HepG2 (cell line): ENCODE results near the gene ABCG4. TPM values are rescaled to one million over a fixed set of nuclear protein-coding genes. Genes with fewer than 3 reads are reported as not detected.

ENCODE experiments used
- ATF1 ChIP-seq: IDR thresholded peaks from 2 replicates; pipeline ENCODE4 v1.6.1; 2016; ENCODE audit warnings: mild to moderate bottlenecking, control low read depth
- ATF7-NPFF ChIP-seq: sonication (generic); formaldehyde crosslinking; IDR thresholded peaks from 2 replicates; pipeline ENCODE4 v1.8.1; 2023; ENCODE audit warnings: mild to moderate bottlenecking, low read depth, missing genetic modification reagents, moderate library complexity
- GPN1 ChIP-seq: sonication (generic); formaldehyde crosslinking; IDR thresholded peaks from 2 replicates; pipeline ENCODE4 v1.5.1; 2020; ENCODE audit warnings: missing genetic modification reagents, borderline replicate concordance
- HOXA3 ChIP-seq: sonication (generic); formaldehyde crosslinking; IDR thresholded peaks from 2 replicates; pipeline ENCODE4 v1.5.0; 2020; ENCODE audit warnings: missing genetic modification reagents
- KDM5B ChIP-seq: sonication (generic); formaldehyde crosslinking; IDR thresholded peaks from 2 replicates; pipeline ENCODE4 v1.4.0; 2020; ENCODE audit warnings: missing genetic modification reagents, mild to moderate bottlenecking, borderline replicate concordance
- MXD1 ChIP-seq: sonication (generic); formaldehyde crosslinking; IDR thresholded peaks from 2 replicates; pipeline ENCODE4 v1.4.0; 2020; ENCODE audit warnings: mild to moderate bottlenecking, missing genetic modification reagents
- MZF1 ChIP-seq: sonication (generic); formaldehyde crosslinking; IDR thresholded peaks from 2 replicates; pipeline ENCODE4 v1.8.1; 2023; ENCODE audit warnings: mild to moderate bottlenecking, missing genetic modification reagents, borderline replicate concordance
- PTBP1 ChIP-seq: fragments of 200-400 bp; formaldehyde crosslinking; IDR thresholded peaks from 2 replicates; pipeline ENCODE4 v1.6.1; 2018; ENCODE audit warnings: low read length, low read depth; ENCODE audit not compliant: poor library complexity, severe bottlenecking
- RNF2 ChIP-seq: fragments of 450-650 bp; conservative IDR thresholded peaks from 2 replicates; pipeline ENCODE4 v1.6.1; 2016; ENCODE audit warnings: low read depth
- SP2 ChIP-seq: sonication (generic); formaldehyde crosslinking; IDR thresholded peaks from 2 replicates; pipeline ENCODE4 v1.5.1; 2020; ENCODE audit warnings: mild to moderate bottlenecking, missing genetic modification reagents
- SP5 ChIP-seq: IDR thresholded peaks from 2 replicates; pipeline ENCODE4 v1.6.1; 2016; ENCODE audit warnings: low read depth, borderline replicate concordance
- ZNF136 ChIP-seq: sonication (generic); formaldehyde crosslinking; IDR thresholded peaks from 2 replicates; pipeline ENCODE4 v1.8.1; 2022; ENCODE audit warnings: low read depth, mild to moderate bottlenecking, moderate library complexity, missing genetic modification reagents
- ZNF546 ChIP-seq: sonication (generic); formaldehyde crosslinking; conservative IDR thresholded peaks from 2 replicates; pipeline ENCODE4 v1.8.1; 2023; ENCODE audit warnings: mild to moderate bottlenecking, missing genetic modification reagents
- ZNF577 ChIP-seq: sonication (generic); formaldehyde crosslinking; IDR thresholded peaks from 2 replicates; pipeline ENCODE4 v1.4.0; 2020; ENCODE audit warnings: mild to moderate bottlenecking, low read depth, missing genetic modification reagents, borderline replicate concordance
- ZNF7 ChIP-seq: IDR thresholded peaks from 2 replicates; pipeline ENCODE4 v1.6.1; 2016; ENCODE audit warnings: missing biosample characterization, missing genetic modification reagents
- polyA plus RNA-seq, 8 experiments: library from polyadenylated mRNA; depleted of rRNA in 3 of 8; stranded (reverse) in 7 of 8; unstranded in 1 of 8; fragments of >200 nt; fragmentation: Illumina TruSeq in 4 of 8; extraction: Trizol in 4 of 8; gene quantifications; 2 replicates each; pipeline versions ENCODE4 v1.2.1 to v1.2.3, GENCODE V29; 2011 to 2016; ENCODE audit warnings: low read depth in 4 of 8, missing spikeins in 1 of 8, mixed read lengths in 1 of 8; ENCODE audit not compliant: insufficient read depth in 1 of 8
- total RNA-seq, 5 experiments: library from RNA; depleted of rRNA; stranded (reverse); fragments of >200 nt; fragmentation: Illumina TruSeq; extraction: Trizol; gene quantifications; 2 replicates each; pipeline ENCODE4 v1.2.3, GENCODE V29; 2016; ENCODE audit warnings: low read depth in 1 of 5
- TF ChIP-seq, protein P1 (sequence below), 2 experiments: sonication (generic) in 1 of 2; formaldehyde crosslinking in 1 of 2; IDR thresholded peaks; 2 replicates each; pipeline versions ENCODE4 v1.5.1 to v1.6.1; 2011 to 2020; ENCODE audit warnings: borderline replicate concordance in 1 of 2, low read depth in 1 of 2, low read length in 1 of 2, mild to moderate bottlenecking in 1 of 2, missing genetic modification reagents in 1 of 2, moderate library complexity in 1 of 2
- TF ChIP-seq, protein P2 (sequence below): sonication (generic); formaldehyde crosslinking; IDR thresholded peaks from 2 replicates; pipeline ENCODE4 v1.4.0; 2020; ENCODE audit warnings: mild to moderate bottlenecking, missing genetic modification reagents
- TF ChIP-seq, protein P3 (sequence below): sonication (generic); formaldehyde crosslinking; IDR thresholded peaks from 2 replicates; pipeline ENCODE4 v1.8.1; 2023; ENCODE audit warnings: mild to moderate bottlenecking, missing genetic modification reagents, borderline replicate concordance

The ABCG4 gene
- total and polyA plus RNA-seq, 2 of the 13 experiments (the other 11 are each of a cell fraction or from before 2014, with no cell fraction given), result not detected

GRCh38 chr11:119205574-119206510 is 57.0 kb downstream of the ABCG4 start, which contains the start of gene CBL (continued):
- TF ChIP-seq SP2 (no peak), GPN1 (CRISPR knock-in tag) (no peak), SP5 (CRISPR knock-in tag) (peak; percentile 66; the same call in 1 of the 2 replicates), MXD1 (CRISPR knock-in tag) (peak; percentile 68; the same call in 1 of the 2 replicates), MZF1 (CRISPR knock-in tag) (no peak), ZNF577 (CRISPR knock-in tag) (no peak), ZNF136 (CRISPR knock-in tag) (0 out of 2 replicates have a peak, but pooled peaks have one; percentile 22), RNF2 (no peak), ZNF546 (peak; percentile 67; the same call in 1 of the 2 replicates), ATF7-NPFF (CRISPR knock-in tag) (0 out of 2 replicates have a peak, but pooled peaks have one; percentile 23), KDM5B (CRISPR knock-in tag) (peak; percentile 67; the same call in 1 of the 2 replicates), PTBP1 (no peak), ATF1 (CRISPR knock-in tag) (no peak), HOXA3 (CRISPR knock-in tag) (no peak), ZNF7 (no peak)
- TF ChIP-seq, protein P1, sequence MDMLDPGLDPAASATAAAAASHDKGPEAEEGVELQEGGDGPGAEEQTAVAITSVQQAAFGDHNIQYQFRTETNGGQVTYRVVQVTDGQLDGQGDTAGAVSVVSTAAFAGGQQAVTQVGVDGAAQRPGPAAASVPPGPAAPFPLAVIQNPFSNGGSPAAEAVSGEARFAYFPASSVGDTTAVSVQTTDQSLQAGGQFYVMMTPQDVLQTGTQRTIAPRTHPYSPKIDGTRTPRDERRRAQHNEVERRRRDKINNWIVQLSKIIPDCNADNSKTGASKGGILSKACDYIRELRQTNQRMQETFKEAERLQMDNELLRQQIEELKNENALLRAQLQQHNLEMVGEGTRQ (IDR thresholded peaks at IDR 0.05; ENCODE audit: low read depth, low read length), result no peak
- TF ChIP-seq, protein P1 (CRISPR knock-in tag; IDR thresholded peaks at IDR 0.05; ENCODE audit: borderline replicate concordance), result no peak
- TF ChIP-seq, protein P2, sequence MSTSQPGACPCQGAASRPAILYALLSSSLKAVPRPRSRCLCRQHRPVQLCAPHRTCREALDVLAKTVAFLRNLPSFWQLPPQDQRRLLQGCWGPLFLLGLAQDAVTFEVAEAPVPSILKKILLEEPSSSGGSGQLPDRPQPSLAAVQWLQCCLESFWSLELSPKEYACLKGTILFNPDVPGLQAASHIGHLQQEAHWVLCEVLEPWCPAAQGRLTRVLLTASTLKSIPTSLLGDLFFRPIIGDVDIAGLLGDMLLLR (CRISPR knock-in tag), result peak; percentile 32; the same call in 1 of the 2 replicates
- TF ChIP-seq, protein P3, sequence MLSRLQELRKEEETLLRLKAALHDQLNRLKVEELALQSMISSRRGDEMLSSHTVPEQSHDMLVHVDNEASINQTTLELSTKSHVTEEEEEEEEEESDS (CRISPR knock-in tag), result no peak
